ENCODE data around the gene HOXD11.

HOXD11 gene

GRCh38 chr2:176152350-176153181, 45.5 kb downstream of the HOXD11 start:
- H3K27ac ChIP-seq, result no peak overlapping the region
- no peak for DNase-seq (ENCODE audit: low spot score)
- ChIA-PET CTCF (no interaction called here), POLR2A (ENCODE audit: low non-redundant PET) (no interaction called here)
- TF ChIP-seq CTCF (conservative IDR thresholded peaks at IDR 0.05; ENCODE audit: low read depth), result no peak

DNA sequence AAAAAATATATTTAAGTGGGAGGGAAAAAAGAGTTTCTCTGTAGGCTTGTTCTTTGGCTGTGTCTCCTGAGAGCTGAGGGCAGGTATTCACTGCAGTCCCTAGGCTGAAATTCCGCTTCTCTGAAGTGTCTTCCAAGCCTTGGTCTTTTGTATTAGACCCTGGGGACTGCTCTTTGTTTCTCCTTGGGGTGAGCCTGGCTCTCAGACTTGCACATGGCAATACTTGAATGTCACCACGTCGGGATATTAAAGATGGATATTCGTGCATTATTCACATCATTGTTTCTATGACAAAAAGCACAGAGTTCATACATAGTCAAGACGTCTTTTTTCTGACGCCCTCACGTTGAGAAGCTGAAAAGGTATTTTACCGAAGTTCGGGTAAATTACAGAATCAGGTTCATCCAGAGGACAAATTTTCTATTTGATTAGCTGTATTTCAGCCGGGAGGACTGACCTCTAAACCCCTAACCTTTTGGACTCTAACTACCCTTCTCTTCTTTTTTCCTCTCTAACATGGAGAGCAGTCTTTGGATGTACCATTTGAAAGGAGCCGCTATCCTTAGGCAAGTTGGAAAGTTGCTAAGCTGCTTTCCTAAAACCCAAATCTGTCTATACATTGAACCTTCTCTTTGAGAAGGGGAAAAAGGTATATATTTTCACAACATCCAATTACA, 47.6 kb downstream of the HOXD11 start:
- no peak overlapping the region for H3K27ac ChIP-seq
- no peak for TF ChIP-seq CTCF (conservative IDR thresholded peaks at IDR 0.05; ENCODE audit: low read depth)
- ChIA-PET POLR2A (ENCODE audit: low non-redundant PET) (no interaction called here), CTCF (interaction anchor here (0.6 to 2.2 kb wide), 4 partner anchors 14 to 276 kb away, joined by 3 to 7 read pairs (median 4); no protein-coding TSS in a partner anchor)
- DNase-seq (ENCODE audit: low spot score), result no peak

- CTCF ChIA-PET, result interaction anchor here (0.6 to 2.2 kb wide), 2 partner anchors 15 to 276 kb away, joined by 3 to 7 read pairs; no protein-coding TSS in a partner anchor
- POLR2A ChIA-PET (ENCODE audit: low non-redundant PET), result no interaction called here
- no peak for TF ChIP-seq CTCF (conservative IDR thresholded peaks at IDR 0.05; ENCODE audit: low read depth)
These were observed 48.4 kb downstream of the HOXD11 start for GRCh38 chr2:176155356-176156044.

DNA sequence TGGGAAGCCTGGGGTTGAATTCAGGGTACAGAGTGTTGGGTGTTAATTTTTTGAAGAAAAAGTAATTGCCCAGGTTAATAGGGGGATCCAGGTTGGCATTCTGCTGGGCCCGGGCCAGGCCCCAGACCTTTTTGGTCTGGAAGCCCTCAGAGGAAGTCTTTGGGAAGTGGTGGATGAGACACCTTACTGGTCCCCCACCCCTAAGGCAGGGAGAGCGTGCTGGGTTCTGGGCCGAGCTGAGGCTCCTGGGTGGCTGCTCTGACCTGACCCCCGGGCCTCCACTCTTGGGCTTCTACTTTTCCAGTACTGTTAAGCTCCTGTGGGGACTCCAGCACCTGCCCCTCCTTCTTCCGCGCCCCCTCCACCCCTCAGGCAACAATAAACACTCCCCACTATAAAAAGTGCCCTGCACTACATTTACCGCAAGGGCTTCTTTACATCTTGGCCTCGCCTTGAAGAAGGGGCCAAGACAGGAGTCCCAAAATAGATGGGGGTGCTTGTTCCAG, 49.3 kb downstream of the HOXD11 start:
- H3K27ac ChIP-seq, result no peak overlapping the region
- DNase-seq (ENCODE audit: low spot score), result no peak
- POLR2A ChIA-PET (ENCODE audit: low non-redundant PET), result no interaction called here
- CTCF ChIA-PET, result interaction anchor here (2.2 kb wide), 1 partner anchor 16 kb away, joined by 7 read pairs; no protein-coding TSS in a partner anchor
- no peak for TF ChIP-seq CTCF (conservative IDR thresholded peaks at IDR 0.05; ENCODE audit: low read depth)

More at GRCh38 chr2:176155356-176156044, 48.4 kb downstream of the HOXD11 start:
- no peak for DNase-seq (ENCODE audit: low spot score)
- no peak overlapping the region for H3K27ac ChIP-seq

GRCh38 chr2:176156807-176157498, 49.9 kb downstream of the HOXD11 start, which contains the start of gene HOXD3:
Gene HOXD3, plus strand, starts transcription at chr2:176157307. Its CDS starts 11,808 bp downstream, at chr2:176169115.
- ChIA-PET CTCF (no interaction called here), POLR2A (ENCODE audit: low non-redundant PET) (no interaction called here)
- no peak for TF ChIP-seq CTCF (conservative IDR thresholded peaks at IDR 0.05; ENCODE audit: low read depth)
- no peak within 1 kb of the TSS for H3K27ac ChIP-seq
- no peak for DNase-seq (ENCODE audit: low spot score)

All from RWPE1 (cell line).